ENCODE results near the gene ERBB4.

Gene ERBB4

GRCh38 chr2:211900000-211900399, 638.6 kb downstream of the ERBB4 start:
- H3K27me3 ChIP-seq (ENCODE audit: control insufficient read depth, low read length) = no peaks in the 10 kb centered on the region
- no peak overlapping the region for H3K27ac ChIP-seq (ENCODE audit: low read depth, low read length)
- no peaks in the 10 kb centered on the region for H3K4me1 ChIP-seq (ENCODE audit: control insufficient read depth, low read length)
- H3K9me3 ChIP-seq (ENCODE audit: control insufficient read depth, insufficient read depth, low read length) = no peaks in the 10 kb centered on the region
- no peak for TF ChIP-seq EZH2phosphoT487 (IDR thresholded peaks at IDR 0.05; ENCODE audit: borderline replicate concordance, low read length)
- TF ChIP-seq CTCF (IDR thresholded peaks at IDR 0.05; ENCODE audit: low read depth, low read length, poor library complexity, severe bottlenecking) = no peak
- H3K36me3 ChIP-seq (ENCODE audit: control insufficient read depth, low read length) = no peaks in the 10 kb centered on the region
- no peaks in the 10 kb centered on the region for H3K9me2 ChIP-seq (replicated peaks; ENCODE audit: control insufficient read depth, low read length)
- H3K4me3 ChIP-seq (ENCODE audit: low read length) = no peak overlapping the region
- no peaks in the 10 kb centered on the region for H3F3A ChIP-seq (ENCODE audit: control insufficient read depth, insufficient read depth)
- no peaks in the 10 kb centered on the region for H3K79me2 ChIP-seq (ENCODE audit: control insufficient read depth, low read length)
- no peaks in the 10 kb centered on the region for H4K20me1 ChIP-seq (ENCODE audit: control insufficient read depth, insufficient read depth, low read depth, low read length)
- H3K4me2 ChIP-seq (ENCODE audit: low read length) = no peak overlapping the region

- Histone ChIP-seq H3K9me3 (ENCODE audit: control insufficient read depth, insufficient read depth, low read length) (no peaks in the 10 kb centered on the region), H3K27ac (ENCODE audit: low read depth, low read length) (no peak overlapping the region)
Observed at GRCh38 chr2:211898702-211899101, 639.9 kb downstream of the ERBB4 start.

GRCh38 chr2:211881449-211881848, 657.2 kb downstream of the ERBB4 start:
- H3K27ac ChIP-seq (ENCODE audit: low read depth, low read length) = no peak overlapping the region
- no peaks in the 10 kb centered on the region for H3F3A ChIP-seq (ENCODE audit: control insufficient read depth, insufficient read depth)
- H3K79me2 ChIP-seq (ENCODE audit: control insufficient read depth, low read length) = no peaks in the 10 kb centered on the region
- H3K36me3 ChIP-seq (ENCODE audit: control insufficient read depth, low read length) = no peaks in the 10 kb centered on the region
- no peak for TF ChIP-seq EZH2phosphoT487 (IDR thresholded peaks at IDR 0.05; ENCODE audit: borderline replicate concordance, low read length)
- no peak for TF ChIP-seq CTCF (IDR thresholded peaks at IDR 0.05; ENCODE audit: low read depth, low read length, poor library complexity, severe bottlenecking)
- no peaks in the 10 kb centered on the region for H3K9me2 ChIP-seq (replicated peaks; ENCODE audit: control insufficient read depth, low read length)
- no peaks in the 10 kb centered on the region for H3K4me1 ChIP-seq (ENCODE audit: control insufficient read depth, low read length)
- H3K4me3 ChIP-seq (ENCODE audit: low read length) = no peak overlapping the region
- no peaks in the 10 kb centered on the region for H4K20me1 ChIP-seq (ENCODE audit: control insufficient read depth, insufficient read depth, low read depth, low read length)
- H3K27me3 ChIP-seq (ENCODE audit: control insufficient read depth, low read length) = no peaks in the 10 kb centered on the region
- H3K4me2 ChIP-seq (ENCODE audit: low read length) = no peak overlapping the region
- H3K9me3 ChIP-seq (ENCODE audit: control insufficient read depth, insufficient read depth, low read length) = no peaks in the 10 kb centered on the region

More at GRCh38 chr2:211898702-211899101, 639.9 kb downstream of the ERBB4 start:
- no peak for TF ChIP-seq CTCF (IDR thresholded peaks at IDR 0.05; ENCODE audit: low read depth, low read length, poor library complexity, severe bottlenecking)
- no peak for TF ChIP-seq EZH2phosphoT487 (IDR thresholded peaks at IDR 0.05; ENCODE audit: borderline replicate concordance, low read length)
- Histone ChIP-seq H3K4me1 (ENCODE audit: control insufficient read depth, low read length) (no peaks in the 10 kb centered on the region), H3K79me2 (ENCODE audit: control insufficient read depth, low read length) (no peaks in the 10 kb centered on the region), H3K27me3 (ENCODE audit: control insufficient read depth, low read length) (no peaks in the 10 kb centered on the region), H3K4me2 (ENCODE audit: low read length) (no peak overlapping the region), H3K9me2 (replicated peaks; ENCODE audit: control insufficient read depth, low read length) (no peaks in the 10 kb centered on the region), H3K36me3 (ENCODE audit: control insufficient read depth, low read length) (no peaks in the 10 kb centered on the region), H3K4me3 (ENCODE audit: low read length) (no peak overlapping the region), H4K20me1 (ENCODE audit: control insufficient read depth, insufficient read depth, low read depth, low read length) (no peaks in the 10 kb centered on the region), H3F3A (ENCODE audit: control insufficient read depth, insufficient read depth) (no peaks in the 10 kb centered on the region)

GRCh38 chr2:211879323-211879722, 659.3 kb downstream of the ERBB4 start:
- no peak overlapping the region for H3K27ac ChIP-seq (ENCODE audit: low read depth, low read length)
- H3K4me1 ChIP-seq (ENCODE audit: control insufficient read depth, low read length) = no peaks in the 10 kb centered on the region
- no peaks in the 10 kb centered on the region for H3K9me3 ChIP-seq (ENCODE audit: control insufficient read depth, insufficient read depth, low read length)
- no peaks in the 10 kb centered on the region for H3K27me3 ChIP-seq (ENCODE audit: control insufficient read depth, low read length)
- H4K20me1 ChIP-seq (ENCODE audit: control insufficient read depth, insufficient read depth, low read depth, low read length) = no peaks in the 10 kb centered on the region
- no peaks in the 10 kb centered on the region for H3K36me3 ChIP-seq (ENCODE audit: control insufficient read depth, low read length)
- H3K4me2 ChIP-seq (ENCODE audit: low read length) = no peak overlapping the region
- TF ChIP-seq EZH2phosphoT487 (IDR thresholded peaks at IDR 0.05; ENCODE audit: borderline replicate concordance, low read length) (no peak), CTCF (IDR thresholded peaks at IDR 0.05; ENCODE audit: low read depth, low read length, poor library complexity, severe bottlenecking) (peak; percentile 49)
- H3K9me2 ChIP-seq (replicated peaks; ENCODE audit: control insufficient read depth, low read length) = no peaks in the 10 kb centered on the region
- H3K4me3 ChIP-seq (ENCODE audit: low read length) = no peak overlapping the region
- H3F3A ChIP-seq (ENCODE audit: control insufficient read depth, insufficient read depth) = no peaks in the 10 kb centered on the region
- H3K79me2 ChIP-seq (ENCODE audit: control insufficient read depth, low read length) = no peaks in the 10 kb centered on the region

All from DOHH2 (cell line).